SIG-M5 treated with dmso at 0.1 percent for 504 hours (cell line): Measurements from ENCODE around the gene LXN.
"Not testable (repeated sequence)": the region's sequence is repeated elsewhere in the genome, so short reads cannot be mapped to it uniquely, and the experiment has no call there.

Experiments
- DNase-seq: peaks from one replicate; lab custom pipeline; 2025; ENCODE audit not compliant: unreplicated experiment; lab: John Stamatoyannopoulos, UW

The LXN gene

GRCh38 chr3:158672215-158673176 is at the start of gene LXN:
Gene LXN, minus strand, starts transcription at chr3:158672648. Its CDS starts 170 bp downstream, at chr3:158672478.
- peak; percentile 47 for DNase-seq

GRCh38 chr3:158722108-158722507 is 49.7 kb upstream of the LXN start:
- DNase-seq, result no peak

GRCh38 chr3:158718490-158719170 is 46.2 kb upstream of the LXN start:
- DNase-seq, result no peak

- no peak for DNase-seq
These were observed 45.1 kb upstream of the LXN start for GRCh38 chr3:158717576-158717975.

- no peak for DNase-seq
These were observed 40.6 kb upstream of the LXN start for GRCh38 chr3:158713094-158713499.

GRCh38 chr3:158712443-158712842 is 40.0 kb upstream of the LXN start:
- DNase-seq, result no peak

GRCh38 chr3:158711886-158712285 is 39.4 kb upstream of the LXN start:
- DNase-seq, result no peak

GRCh38 chr3:158710601-158711000 is 38.2 kb upstream of the LXN start:
- no peak for DNase-seq

GRCh38 chr3:158709666-158710083 is 37.2 kb upstream of the LXN start:
- no peak for DNase-seq

GRCh38 chr3:158703566-158703965 is 31.1 kb upstream of the LXN start:
- DNase-seq, result no peak

- no peak for DNase-seq
These were observed 30.5 kb upstream of the LXN start for GRCh38 chr3:158702815-158703481.

- no peak for DNase-seq
These were observed 29.1 kb upstream of the LXN start for GRCh38 chr3:158701420-158702065.

- no peak for DNase-seq
These were observed 28.1 kb upstream of the LXN start for GRCh38 chr3:158700559-158700958.

GRCh38 chr3:158696618-158697017 is 24.2 kb upstream of the LXN start:
- no peak for DNase-seq

- not testable (repeated sequence) for DNase-seq
These were observed 21.5 kb upstream of the LXN start for GRCh38 chr3:158693866-158694456.

- no peak for DNase-seq
These were observed 12.7 kb upstream of the LXN start for GRCh38 chr3:158685159-158685558.

GRCh38 chr3:158683230-158683962 is 10.9 kb upstream of the LXN start:
- DNase-seq, result no peak

GRCh38 chr3:158680861-158681260 is 8.4 kb upstream of the LXN start:
- no peak for DNase-seq

GRCh38 chr3:158679547-158680000 is 7.1 kb upstream of the LXN start:
- no peak for DNase-seq

GRCh38 chr3:158678687-158679086 is 6.2 kb upstream of the LXN start:
- DNase-seq, result no peak
